GOT3 (cell line): Measurements from ENCODE around the gene CDC14A.
"Not testable (repeated sequence)": the region's sequence is repeated elsewhere in the genome, so short reads cannot be mapped to it uniquely, and the experiment has no call there.

Experiments
- DNase-seq: peaks from one replicate; lab custom pipeline; 2025; ENCODE audit warnings: mixed read lengths; lab: John Stamatoyannopoulos, UW

CDC14A gene

DNA sequence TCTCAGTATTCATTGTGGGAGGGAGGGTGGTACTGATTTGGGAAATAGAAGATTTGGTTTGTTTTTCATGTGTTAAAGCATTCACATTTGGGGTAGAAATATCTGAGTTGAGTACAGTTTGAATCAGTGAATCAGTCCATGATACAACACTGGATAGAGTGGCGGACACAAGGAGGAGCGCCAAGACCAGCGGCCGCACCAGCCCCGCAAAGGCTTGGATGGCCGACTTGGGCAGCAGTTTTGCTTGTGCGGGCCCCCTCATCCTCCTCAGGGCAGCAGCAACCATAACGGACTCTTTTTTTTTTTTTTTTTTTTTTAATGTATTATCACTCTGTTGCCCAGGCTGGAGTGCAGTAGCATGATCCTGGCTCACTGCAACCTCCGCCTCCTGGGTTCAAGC is 20.0 kb upstream of the CDC14A start:
- no peak for DNase-seq

DNA sequence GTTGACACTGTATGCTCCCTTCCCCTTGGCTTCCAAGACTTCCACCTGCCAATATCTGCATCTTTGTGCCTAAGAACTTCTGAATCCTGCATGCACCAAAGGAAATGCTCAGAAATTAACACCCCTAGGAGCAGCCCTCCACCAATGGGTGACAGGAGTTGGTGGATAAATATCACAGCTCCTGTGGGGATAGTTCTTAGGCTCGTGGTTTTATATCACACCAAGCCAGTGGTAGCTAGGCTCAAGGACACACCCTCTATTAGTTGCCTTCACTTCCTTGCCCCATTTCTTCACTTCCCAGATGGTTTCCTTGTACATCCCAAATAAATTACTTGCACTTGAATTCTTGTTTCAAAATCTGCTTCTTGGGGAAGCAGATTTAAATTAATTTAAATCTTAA is 16.9 kb upstream of the CDC14A start:
- no peak for DNase-seq

GRCh38 chr1:100337878-100338277 is 14.4 kb upstream of the CDC14A start:
- not testable (repeated sequence) for DNase-seq

DNA sequence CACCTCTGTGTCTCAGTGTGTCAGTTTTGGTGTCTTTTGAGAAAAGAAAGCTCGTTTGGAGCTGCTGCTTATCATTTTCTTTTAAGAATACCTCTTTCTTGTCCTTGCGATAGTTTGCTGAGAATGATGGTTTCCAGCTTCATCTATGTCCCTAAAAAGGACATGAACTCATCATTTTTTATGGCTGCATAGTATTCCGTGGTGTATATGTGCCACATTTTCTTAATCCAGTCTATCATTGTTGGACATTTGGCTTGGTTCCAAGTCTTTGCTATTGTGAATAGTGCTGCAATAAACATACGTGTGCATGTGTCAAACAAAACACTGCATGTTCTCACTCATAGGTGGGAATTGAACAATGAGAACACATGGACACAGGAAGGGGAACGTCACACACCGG is 12.6 kb upstream of the CDC14A start:
- DNase-seq: not testable (repeated sequence)

DNA sequence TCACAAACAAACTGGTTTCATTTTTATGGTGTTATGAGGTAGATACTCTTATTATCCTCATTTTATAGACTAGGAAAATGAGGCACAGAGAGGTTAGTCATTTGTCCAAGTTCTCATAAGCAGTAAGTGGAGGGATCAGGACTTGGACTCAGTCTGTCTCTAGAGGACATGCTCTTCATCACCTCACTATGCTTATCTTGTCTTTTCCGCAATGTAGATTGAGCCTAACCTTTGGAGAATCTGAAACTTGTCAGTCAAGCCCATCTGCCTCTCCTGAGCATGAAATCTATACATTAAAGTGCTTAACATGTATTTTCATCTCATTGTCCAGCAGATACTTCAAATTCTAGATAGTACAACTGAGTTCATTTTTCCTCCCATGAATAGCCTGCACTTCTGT is 11.8 kb upstream of the CDC14A start:
- DNase-seq: no peak

DNA sequence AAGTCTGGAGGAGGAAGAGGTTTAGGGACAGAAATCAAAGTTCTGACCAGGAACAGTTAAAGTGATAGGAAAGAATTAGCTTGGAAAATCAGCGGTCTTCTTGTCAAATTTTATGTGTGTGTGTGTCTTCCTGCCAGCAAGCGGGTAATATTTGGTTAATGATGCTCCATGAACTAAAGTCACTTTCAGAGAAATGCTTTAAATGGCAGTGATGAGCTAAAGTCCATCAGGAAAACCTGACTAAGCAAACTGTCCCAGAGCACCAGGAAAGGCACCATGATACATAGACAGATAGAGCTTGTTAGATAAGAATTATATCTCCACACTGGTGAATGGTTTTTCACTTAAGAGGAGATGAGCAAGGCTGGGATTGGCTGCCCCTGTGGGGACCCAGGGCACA is 10.0 kb upstream of the CDC14A start:
- DNase-seq: no peak

DNA sequence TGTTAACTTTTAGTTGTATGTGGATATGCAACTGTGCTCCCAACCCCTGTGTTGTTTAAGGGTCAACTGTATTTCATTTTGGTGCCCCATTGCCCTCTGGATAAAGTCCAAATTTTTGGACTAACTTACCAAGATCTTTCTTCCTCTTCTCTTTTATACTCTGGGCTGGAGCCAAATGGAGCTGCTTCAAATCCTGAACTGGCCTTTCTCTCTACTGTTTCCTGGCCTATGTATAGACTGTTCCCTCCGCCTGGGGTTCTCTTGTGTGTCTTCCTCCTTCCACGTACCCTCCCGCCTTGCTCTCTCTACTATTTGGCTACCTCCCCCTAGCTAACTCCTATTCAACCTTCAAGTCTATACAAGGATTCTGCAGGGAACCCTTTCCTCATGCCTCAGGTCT is 8.4 kb upstream of the CDC14A start:
- no peak for DNase-seq

DNA sequence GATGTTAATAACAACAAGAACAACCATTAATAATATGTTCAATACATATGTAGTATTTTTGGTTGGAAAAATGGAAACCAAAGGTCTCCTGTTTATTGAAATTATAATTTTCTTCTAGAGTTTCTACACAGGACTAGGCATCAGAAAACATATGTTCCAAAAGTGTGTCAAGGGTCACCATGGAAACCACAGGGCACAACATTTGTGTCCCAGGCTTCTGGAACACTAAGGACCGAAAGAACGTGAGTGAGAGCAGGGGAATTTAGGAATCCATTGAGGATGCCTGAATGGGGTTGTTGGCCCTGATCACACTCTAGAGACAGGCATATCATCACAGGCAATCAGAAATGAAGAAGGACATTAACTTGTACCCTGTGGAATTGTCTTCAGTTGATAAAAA is 7.5 kb upstream of the CDC14A start:
- DNase-seq: no peak

- no peak for DNase-seq
Observed at GRCh38 chr1:100346387-100346786, 5.9 kb upstream of the CDC14A start.

DNA sequence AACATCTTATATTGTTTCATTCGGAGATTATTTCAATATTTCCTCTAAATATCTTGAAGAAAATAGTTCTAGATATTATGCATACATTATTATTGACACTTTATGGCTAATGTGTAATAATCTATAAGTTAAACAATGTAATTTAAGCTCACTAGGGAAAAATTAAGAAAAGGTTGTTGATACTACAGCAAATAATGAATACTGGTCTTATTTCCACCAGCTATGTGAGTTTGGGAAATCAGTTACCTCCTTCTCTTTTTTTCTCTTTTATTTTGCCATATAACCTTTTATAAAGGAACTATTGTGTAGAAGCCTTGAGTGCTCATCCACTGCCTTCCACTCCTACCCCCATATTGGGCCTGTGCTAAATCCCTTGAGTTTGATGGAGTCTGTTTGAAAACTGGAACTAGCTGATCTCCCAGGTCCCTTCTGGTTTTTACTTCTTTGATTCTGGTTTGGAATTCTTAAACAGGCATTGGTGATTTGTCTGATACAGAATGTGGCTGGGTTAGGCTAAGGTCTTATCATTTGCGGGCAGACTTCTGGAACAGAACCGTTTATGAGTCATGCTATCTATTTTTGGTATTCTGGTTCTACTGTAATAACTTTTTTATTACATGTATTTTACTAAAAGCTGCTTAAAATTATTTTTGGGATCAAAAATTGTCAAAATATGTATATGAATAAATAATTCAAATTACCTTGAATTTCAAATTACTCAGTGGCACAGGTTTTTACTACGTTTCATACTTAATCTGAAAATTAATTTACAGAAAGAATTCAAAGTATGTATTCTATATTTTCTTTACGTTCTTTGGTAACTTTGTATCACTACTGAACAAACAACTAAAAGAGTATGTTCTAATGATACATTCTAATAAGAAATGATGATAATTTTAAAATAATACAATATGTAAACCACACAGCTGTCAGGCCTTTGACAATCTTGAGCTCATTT is 5.0 kb upstream of the CDC14A start:
- DNase-seq: no peak

GRCh38 chr1:100348549-100349144 is 3.7 kb upstream of the CDC14A start:
- no peak for DNase-seq

- DNase-seq: no peak
Observed at GRCh38 chr1:100349246-100349645, 3.1 kb upstream of the CDC14A start.

GRCh38 chr1:100350787-100351094 is 1.6 kb upstream of the CDC14A start:
- no peak for DNase-seq

- peak; percentile 25 for DNase-seq
Observed at GRCh38 chr1:100351095-100351887, 1.0 kb upstream of the CDC14A start.

GRCh38 chr1:100353071-100353801 is 930 bp downstream of the CDC14A start:
- no peak for DNase-seq

DNA sequence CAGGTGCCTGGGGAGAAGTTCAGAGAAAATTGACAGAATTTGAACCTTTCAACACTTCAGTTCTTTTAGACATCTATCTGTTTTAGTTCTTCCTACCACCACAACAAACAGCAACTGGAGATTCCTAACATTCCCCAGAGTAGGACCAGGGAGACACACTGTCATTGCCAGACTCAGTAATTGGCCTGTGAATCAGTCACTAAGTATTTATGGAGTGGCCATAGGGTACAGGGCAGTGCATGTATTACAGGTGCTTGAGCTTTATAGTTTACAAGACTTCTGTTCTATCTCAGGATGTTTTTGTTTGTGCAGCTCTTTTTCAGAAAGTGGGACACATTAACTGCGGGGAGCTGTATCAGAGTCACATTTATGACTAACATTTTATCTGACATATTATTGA is 1.7 kb downstream of the CDC14A start:
- no peak for DNase-seq

GRCh38 chr1:100354971-100355394 is 2.7 kb downstream of the CDC14A start:
- DNase-seq: no peak

DNA sequence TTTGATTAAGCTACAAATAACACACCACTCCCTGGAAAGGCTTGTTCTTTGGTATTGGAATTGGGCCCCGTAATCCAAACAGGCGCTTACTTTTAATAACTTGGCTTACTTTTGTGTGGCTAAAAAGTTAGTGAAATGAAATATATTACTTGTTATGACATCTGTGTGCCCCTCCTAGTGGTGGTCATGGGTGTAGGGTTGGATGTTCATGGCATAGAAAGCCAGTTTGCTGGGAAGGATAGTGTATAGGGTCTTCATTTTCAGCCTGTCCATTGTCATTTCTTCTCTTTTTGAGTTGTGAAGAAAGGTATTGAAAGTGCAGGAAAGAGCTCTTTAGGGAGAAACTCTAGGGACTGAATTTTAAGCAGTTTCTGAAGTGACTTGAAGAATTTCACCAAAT is 5.9 kb downstream of the CDC14A start:
- DNase-seq: no peak

GRCh38 chr1:100359139-100359538 is 6.8 kb downstream of the CDC14A start:
- DNase-seq: no peak

DNA sequence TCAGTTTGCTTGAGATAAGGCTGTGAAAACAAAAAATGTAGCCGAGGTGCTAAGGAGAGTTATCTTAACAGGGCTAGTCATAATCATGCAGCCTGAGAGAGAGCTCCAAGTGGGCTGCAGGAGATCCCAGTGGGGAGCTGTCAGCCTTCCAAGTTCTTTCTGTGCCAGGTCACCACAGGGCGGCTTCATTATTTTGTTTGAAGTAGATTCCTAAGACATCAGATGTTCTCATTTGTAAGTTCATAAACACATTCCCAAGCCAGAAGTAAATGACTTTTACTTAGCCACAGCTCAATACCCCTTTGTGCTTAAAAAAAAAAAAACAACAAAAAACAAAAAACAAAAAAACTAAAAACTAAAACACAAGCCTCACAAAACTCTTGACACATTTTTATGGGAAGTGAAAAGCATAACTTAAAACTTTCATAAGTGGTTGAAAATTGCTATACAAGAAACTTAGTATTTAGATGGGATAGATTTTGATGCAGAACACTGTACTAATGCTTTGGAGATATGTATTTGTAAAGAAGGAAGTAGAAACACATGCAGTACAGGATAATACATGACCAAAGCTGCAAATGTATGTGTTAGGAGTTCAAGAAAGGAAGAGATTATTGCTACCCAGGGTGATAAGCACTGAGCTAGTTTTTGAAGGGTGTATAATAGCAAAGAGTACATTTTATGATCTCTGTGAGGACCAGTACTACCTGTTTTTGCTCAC is 8.6 kb downstream of the CDC14A start:
- DNase-seq: no peak

DNA sequence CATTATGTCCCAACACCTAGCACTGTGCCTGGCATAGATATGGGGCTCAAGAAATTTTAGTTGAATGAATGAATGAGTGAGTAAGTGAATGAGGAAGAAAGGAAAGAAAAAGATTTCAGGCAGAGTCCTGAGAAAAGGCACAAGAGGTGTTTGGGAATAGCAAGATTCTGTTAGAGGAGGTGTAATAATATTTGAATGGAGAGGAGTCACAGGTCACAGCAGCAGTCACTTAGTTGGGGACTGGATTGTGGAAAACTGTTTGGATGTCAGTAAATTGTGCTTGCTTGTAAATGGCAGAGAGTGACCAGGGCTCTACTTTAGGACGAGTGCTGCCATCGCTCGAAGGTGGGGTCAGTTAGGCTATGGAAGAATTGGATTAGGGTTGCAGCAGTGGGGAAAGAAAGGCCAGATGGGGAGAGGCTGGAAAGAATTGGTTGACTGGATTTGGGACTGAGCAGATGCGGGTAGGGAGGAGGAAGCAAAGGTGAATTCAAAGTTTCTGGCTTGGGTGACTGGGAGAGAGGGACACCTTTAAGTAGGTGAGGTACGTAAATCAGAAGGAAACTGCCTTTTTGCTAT is 9.3 kb downstream of the CDC14A start:
- no peak for DNase-seq
